ENCODE data around the gene CYTH3.
"Not testable (repeated sequence)": the region's sequence is repeated elsewhere in the genome, so short reads cannot be mapped to it uniquely, and the experiment has no call there.

DNA sequence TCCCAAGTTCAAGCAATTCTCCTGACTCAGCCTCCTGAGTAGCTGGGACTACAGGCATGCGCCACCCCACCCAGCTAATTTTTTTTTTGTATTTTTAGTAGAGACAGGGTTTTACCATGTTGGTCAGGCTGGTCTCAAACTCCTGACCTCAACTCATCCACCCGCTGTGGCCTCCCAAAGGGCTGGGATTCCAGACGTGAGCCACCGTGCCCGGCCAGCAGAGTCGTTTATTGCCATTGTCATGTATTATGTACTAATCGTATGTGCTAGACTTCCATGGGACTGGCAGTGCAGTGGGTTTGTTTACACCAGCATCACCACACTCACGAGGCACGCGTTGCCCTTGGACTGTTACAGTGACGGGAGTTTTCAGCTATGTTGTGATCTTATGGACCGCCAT is 120.9 kb downstream of the CYTH3 start:
- TF ChIP-seq, protein P1, sequence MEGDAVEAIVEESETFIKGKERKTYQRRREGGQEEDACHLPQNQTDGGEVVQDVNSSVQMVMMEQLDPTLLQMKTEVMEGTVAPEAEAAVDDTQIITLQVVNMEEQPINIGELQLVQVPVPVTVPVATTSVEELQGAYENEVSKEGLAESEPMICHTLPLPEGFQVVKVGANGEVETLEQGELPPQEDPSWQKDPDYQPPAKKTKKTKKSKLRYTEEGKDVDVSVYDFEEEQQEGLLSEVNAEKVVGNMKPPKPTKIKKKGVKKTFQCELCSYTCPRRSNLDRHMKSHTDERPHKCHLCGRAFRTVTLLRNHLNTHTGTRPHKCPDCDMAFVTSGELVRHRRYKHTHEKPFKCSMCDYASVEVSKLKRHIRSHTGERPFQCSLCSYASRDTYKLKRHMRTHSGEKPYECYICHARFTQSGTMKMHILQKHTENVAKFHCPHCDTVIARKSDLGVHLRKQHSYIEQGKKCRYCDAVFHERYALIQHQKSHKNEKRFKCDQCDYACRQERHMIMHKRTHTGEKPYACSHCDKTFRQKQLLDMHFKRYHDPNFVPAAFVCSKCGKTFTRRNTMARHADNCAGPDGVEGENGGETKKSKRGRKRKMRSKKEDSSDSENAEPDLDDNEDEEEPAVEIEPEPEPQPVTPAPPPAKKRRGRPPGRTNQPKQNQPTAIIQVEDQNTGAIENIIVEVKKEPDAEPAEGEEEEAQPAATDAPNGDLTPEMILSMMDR (conservative IDR thresholded peaks at IDR 0.05 in 1 of 2, IDR thresholded peaks at IDR 0.05 in 1 of 2; ENCODE audit: low read depth in 1 of 2, low read length in 2 of 2) = not testable (repeated sequence)
- TF ChIP-seq EZH2 (IDR thresholded peaks at IDR 0.05; ENCODE audit: low read length, missing control alignments) = not testable (repeated sequence)

Data from fibroblast of lung (primary cell).